RPMI8226 (cell line): Measurements from ENCODE around the gene MFN2.
"Not testable (repeated sequence)": the region's sequence is repeated elsewhere in the genome, so short reads cannot be mapped to it uniquely, and the experiment has no call there.

ENCODE experiments used
- DNase-seq: peaks from one replicate; pipeline ENCODE4 v3.0.0-alpha.2; 2015

The MFN2 gene

GRCh38 chr1:11979851-11980675 is at the start of gene MFN2:
Gene MFN2, plus strand, starts transcription at chr1:11980444. Its CDS starts 8,725 bp downstream, at chr1:11989169.
- DNase-seq, result peak; percentile 96

- peak; percentile 20 for DNase-seq
These were observed 49.4 kb upstream of the MFN2 start for GRCh38 chr1:11930571-11931445.

GRCh38 chr1:11931845-11932244 is 48.4 kb upstream of the MFN2 start:
- DNase-seq, result no peak

GRCh38 chr1:11934302-11935056 is 45.8 kb upstream of the MFN2 start, which contains the start of gene PLOD1:
Gene PLOD1, plus strand, starts transcription at chr1:11934717. Its CDS starts 63 bp downstream, at chr1:11934780.
- peak; percentile 93 for DNase-seq

- DNase-seq, result no peak
These were observed 45.2 kb upstream of the MFN2 start for GRCh38 chr1:11935057-11935412.

DNA sequence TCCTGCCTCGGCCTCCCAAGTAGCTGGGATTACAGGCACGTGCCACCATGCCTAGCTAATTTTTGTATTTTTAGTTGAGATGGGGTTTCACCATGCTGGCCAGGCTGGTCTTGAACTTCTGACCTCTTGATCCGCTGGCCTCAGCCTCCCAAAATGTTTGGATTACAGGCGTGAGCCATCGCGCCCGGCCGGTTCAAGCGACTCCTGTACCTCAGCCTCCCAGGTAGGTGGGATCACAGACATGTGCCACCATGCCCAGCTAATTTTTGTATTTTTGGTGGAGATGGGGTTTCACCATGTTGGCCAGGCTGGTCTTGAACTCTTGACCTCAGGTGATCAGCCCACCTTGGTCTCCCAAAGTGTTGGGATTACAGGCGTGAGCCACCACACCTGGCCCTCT is 44.5 kb upstream of the MFN2 start:
- not testable (repeated sequence) for DNase-seq

- DNase-seq, result no peak
These were observed 41.3 kb upstream of the MFN2 start for GRCh38 chr1:11938722-11939526.

DNA sequence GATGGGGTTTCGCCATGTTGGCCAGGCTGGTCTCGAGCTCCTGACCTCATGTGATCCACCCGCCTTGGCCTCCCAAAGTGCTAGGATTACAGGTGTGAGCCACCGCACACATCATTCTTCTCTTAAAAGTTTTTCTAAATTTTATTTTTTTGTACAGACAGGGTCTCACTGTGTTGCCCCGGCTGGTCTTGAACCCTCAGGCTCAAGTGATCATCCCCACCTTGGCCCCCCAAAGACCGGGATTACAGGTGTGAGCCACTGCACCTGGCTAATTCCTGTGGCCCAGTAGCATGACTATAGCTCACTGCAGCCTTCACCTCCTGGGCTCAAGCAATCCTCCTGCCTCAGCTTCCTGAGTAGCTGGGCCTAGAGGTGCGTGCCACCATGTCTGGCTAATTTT is 40.5 kb upstream of the MFN2 start:
- DNase-seq, result not testable (repeated sequence)

GRCh38 chr1:11940260-11940921 is 39.9 kb upstream of the MFN2 start:
- peak; percentile 36 for DNase-seq

DNA sequence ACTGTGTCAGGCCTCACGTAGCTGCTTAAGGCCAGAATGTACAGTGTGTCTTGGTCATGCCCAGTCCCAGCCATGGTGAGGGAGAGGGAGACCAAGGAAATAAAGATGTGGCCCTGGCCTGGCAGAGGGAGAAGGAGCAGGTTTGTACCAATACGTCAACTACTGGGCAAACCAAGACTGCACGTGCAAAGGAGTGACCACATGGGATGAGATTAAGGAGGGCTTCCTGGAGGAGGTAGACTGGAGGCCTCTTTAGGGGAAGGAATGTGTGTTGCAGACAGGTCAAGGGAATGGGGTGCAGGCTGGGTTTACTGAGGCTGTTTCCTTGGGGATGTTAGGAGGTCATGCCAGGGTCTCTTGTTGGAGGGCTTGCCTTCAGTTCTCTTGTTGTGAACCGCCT is 38.0 kb upstream of the MFN2 start:
- DNase-seq, result no peak

GRCh38 chr1:11943619-11944018 is 36.6 kb upstream of the MFN2 start:
- DNase-seq, result no peak

GRCh38 chr1:11944358-11944931 is 35.8 kb upstream of the MFN2 start:
- DNase-seq, result no peak

- DNase-seq, result no peak
These were observed 33.6 kb upstream of the MFN2 start for GRCh38 chr1:11946647-11947046.

- DNase-seq, result peak; percentile 43
These were observed 31.3 kb upstream of the MFN2 start for GRCh38 chr1:11948822-11949458.

DNA sequence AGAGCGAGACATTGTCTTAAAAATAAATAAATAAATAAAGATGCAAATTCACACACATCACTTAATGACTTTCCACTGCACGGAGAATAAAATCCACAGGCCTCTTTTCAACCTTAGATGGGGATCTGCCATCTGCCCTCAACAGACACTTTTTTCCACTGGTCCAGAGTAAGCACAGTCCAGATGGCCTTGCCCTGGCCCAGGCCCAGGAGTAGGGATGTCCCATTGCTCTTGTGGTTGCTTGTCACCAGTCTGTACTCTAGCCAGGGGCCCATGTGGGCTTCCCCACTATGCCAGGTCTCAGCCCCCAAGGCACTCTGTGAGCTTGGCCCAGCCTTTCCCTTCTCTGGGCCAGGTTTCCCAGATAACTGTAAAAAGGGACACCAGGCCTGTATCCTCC is 28.3 kb upstream of the MFN2 start:
- DNase-seq, result no peak

GRCh38 chr1:11952455-11953109 is 27.7 kb upstream of the MFN2 start:
- DNase-seq, result no peak

DNA sequence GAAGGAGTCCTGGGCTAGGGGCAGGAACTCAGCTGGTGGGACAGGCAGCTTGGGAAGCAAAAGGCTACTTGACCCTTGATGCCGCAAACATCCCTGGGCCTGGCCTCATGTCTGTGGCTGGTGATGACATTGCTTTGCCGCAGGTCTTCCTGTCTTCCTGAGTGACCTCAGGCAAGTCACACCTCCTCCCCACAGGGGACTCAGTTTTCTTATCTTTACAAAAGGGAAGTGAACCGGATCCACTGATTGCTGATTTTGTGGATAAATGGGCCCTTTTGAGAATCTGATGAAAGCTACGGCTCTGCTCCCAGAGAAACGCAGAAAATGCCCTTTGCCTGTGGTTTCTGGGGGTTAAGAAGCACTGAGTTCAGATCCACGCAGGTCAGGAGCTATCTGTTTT is 25.0 kb upstream of the MFN2 start:
- no peak for DNase-seq

DNA sequence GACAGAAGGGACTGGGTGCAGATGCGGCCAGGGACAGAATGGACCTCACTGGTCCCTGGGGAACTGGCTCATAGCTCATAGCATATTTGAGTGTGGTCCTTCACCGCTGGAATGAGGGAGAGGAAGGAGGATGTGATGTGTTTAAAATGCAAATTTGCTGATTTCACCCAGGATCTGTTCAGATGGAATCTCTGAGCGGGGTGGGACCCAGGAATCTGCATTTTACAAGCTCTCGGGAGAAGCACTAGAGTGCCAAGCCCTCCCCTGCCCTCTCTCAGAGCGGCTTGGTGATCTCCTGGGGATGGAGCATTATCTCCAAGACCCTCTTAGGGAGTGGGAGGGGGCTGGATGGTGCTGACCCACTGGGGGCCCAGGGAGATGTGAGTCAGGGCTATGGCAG is 22.8 kb upstream of the MFN2 start:
- DNase-seq, result no peak

GRCh38 chr1:11957897-11958296 is 22.3 kb upstream of the MFN2 start:
- DNase-seq, result no peak

- DNase-seq, result no peak
These were observed 20.0 kb upstream of the MFN2 start for GRCh38 chr1:11960276-11960675.
